ENCODE measurements around the gene CCM2. TPM values are rescaled to one million over a fixed set of nuclear protein-coding genes. Genes with fewer than 3 reads are reported as not detected.

Gene CCM2
- polyA plus RNA-seq, 5 donors = 23.3 to 36.6 (median 28.0) TPM

DNA sequence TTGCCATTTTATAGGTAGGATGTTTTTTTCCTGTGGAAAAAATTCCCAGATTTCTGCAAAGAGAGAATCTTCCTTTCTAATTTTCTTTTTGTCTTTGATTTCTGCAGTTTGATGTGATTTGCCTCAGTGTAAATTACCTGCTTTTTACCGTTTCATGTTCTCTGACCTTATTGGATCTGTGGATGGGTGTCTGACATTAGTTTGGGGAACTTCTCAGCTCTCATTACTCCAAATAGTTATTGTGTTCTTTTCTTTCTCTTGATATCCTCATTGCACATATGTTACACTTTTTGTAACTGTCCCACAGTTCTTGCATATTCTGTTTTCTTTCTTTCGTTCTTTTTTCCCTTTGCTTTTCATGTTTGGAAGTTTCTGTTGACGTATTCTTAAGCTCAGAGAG lies 60.3 kb downstream of the CCM2 start:
- DNase-seq = no peak

DNA sequence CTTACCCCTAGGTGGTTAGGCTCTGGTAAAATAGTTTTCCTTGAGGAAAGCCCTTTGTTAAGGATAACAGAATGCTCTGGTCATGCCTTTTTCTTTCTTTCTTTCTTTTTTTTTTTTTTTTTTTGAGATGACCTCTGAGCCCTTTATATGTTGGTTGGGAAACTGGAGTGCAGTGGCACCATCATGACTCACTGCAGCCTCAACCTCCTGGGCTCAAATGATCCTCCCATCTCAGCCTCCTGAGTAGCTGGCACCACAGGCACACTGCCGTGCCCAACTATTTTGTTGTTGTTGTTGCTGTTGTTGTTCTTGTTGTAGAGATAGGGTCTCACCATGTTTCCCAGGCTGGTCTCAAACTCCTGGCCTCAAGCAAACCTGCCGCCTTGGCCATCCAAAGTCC lies 61.4 kb downstream of the CCM2 start:
- no peak for DNase-seq

DNA sequence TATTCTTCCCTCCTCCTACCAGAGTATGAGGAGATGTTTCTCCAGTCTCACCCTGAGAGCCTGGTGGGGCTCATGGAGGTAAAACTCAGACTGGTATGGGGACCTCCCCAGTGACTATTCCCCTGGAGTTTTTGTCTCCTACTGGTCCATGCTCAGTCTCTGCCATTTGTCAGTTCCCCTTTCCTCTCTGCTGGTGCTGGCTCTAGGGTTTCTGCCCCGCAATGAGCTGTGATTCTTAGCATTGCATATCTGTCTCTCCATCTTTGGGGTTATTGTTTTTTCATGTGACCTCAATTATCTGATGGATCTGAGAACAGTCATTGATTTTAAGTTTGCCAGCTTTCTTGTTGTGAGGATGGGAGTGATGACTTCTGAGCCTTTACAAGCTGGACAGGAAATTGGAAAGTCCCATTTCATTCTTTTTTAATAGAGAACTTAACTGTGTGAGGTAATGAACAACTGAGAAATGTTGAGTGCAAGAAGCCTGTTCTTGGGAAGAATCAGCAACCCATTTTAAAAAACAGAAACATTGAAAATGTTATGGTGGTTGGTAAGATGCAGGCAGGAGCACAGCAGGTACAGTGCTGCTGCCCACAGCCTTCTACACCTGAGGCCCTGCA lies 61.9 kb downstream of the CCM2 start:
- DNase-seq = no peak

DNA sequence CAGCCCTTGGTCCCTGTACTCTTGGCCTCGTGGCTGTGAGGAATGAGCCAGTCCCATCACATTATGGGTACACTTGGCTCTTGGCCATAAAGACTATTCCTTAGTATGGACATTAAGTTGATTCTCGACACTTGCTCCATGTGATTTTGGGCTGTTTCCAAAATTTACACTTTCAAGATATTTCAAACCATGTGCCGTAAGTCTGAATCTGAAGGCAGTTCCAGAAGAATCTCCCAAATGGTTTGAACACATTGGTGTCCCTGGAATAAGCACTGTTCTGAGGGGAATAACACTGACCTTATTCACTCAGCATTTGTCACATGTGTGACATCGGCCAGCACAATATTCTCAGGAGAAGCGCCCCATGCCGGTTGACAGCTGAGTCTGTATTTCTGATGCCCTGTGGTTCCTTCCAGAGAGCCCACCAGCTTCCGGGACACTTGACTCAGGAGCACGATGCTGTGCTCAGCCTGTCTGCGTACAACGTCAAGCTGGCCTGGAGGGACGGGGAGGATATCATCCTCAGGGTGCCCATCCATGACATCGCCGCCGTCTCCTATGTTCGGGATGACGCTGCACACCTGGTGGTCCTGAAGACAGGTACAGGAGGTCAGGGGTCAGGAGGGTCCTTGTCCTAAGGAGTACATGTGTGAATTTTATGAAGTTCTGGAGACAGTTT lies 64.2 kb downstream of the CCM2 start:
- DNase-seq = no peak

DNA sequence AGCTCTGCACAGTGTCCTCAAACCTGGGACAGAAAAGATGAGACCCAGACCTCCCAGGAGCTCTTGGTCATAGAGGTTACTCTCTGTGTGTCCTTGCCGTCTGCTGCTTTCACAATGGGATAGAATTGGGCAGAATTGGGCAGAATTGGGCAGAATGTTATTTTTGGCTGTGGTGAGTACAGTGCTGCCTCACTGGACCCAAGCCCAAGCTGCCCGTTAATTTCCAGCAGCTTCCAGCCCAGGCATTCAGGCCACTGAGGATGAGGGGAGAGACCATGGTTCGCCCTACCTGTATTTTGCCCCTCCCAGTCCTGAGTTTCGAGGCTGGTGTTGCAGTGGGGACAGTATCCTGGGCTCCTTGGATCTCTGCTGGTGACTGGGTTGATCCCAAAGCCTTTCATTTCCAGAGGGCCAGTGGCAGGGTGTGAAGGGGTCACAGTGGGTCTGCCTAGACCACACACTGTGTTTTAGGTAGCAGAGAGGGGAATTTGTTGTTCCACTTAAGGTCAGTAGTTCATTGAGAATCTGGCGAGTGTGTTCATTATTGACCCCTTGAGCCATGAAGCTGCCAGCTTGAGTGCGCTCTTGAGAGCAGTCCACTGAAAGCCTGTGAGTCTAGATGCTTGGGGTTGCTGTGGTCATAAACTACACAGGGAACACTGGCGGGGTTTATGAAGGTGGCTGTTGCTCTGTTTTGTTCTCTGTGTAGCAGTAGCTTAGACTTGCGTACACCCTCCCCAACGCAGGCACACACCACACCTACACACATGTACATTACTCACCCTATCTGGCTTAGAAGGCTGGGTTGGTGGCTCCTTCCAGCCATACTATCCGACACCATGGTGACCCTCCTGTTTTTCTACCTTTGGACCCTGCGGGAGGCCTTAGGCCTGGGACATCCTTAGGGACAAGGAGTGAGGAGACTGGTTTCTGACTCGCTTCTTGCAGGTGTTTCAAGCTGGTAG lies 65.3 kb downstream of the CCM2 start:
- no peak for DNase-seq

DNA sequence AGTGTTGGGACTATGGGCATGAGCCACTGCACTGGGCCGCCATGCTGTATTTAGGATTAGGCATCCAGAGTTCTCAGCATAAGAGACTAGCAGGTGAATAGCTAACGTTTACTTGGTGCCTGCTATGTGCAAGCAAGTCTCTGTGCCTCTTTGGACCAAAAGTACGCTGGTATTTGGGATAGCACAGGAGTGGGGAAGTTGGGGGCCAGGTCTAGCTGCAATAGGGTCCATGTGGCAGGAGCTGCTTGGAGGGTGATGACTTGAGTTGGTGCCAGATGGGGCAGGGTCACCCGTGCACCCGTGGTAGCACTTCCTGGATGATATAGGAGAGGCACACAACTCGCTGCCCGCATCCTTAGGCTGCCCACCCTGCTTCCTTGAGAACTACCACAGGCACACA lies 66.4 kb downstream of the CCM2 start:
- DNase-seq = no peak

DNA sequence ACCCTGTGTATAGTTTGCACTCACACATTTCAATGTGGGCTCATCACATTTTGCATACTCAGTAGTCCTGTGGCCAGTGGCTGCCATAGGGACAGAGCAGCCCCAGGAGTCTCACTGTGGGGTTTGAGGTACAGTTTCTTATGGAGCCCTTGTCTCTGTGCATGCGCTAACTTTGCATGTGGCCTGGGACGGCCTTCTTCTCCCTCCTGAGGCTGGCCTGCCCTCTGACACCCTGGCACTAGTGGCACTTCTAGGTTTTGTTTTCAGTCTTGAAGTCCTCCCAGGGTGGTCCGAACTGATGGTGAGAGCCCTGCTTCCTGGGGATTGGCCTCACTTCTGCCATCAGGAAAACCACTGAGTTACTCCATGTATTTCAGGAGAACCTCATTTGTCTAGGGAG lies 67.6 kb downstream of the CCM2 start:
- no peak for DNase-seq

DNA sequence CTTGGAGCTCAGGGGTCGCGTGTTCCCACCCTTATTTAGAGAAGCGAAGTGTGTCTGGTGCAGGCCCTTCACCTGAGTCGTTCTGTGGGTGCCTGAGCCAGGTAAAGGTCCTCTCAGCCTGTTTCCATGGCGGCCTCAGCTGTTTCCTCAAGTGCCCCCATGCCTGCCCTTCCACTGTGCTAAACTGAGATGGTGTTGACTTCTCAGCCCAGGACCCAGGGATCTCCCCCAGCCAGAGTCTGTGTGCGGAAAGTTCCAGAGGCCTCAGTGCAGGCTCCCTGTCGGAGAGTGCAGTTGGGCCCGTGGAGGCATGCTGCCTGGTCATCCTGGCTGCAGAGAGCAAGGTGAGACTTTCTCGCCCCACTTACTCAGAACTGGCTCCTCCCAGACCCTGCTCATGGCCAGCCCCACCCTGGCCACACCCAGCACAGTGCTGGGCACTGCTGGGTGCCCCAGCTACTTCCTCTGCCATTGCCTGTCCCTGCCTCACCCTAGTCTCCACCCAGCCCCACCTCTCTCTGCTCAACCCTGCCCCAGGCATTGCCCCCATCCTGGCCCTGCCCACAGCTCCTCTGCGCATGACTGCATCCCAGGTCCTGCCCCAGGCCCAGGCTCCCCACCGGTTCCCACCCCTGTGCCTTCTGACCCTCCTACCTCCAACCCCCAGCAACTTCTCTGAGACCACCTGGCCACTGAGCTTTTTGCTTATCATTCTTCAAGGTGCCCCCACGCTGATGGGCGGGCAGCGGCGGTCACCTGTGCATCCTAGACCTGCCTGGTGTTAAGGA lies 68.4 kb downstream of the CCM2 start:
- DNase-seq = no peak

DNA sequence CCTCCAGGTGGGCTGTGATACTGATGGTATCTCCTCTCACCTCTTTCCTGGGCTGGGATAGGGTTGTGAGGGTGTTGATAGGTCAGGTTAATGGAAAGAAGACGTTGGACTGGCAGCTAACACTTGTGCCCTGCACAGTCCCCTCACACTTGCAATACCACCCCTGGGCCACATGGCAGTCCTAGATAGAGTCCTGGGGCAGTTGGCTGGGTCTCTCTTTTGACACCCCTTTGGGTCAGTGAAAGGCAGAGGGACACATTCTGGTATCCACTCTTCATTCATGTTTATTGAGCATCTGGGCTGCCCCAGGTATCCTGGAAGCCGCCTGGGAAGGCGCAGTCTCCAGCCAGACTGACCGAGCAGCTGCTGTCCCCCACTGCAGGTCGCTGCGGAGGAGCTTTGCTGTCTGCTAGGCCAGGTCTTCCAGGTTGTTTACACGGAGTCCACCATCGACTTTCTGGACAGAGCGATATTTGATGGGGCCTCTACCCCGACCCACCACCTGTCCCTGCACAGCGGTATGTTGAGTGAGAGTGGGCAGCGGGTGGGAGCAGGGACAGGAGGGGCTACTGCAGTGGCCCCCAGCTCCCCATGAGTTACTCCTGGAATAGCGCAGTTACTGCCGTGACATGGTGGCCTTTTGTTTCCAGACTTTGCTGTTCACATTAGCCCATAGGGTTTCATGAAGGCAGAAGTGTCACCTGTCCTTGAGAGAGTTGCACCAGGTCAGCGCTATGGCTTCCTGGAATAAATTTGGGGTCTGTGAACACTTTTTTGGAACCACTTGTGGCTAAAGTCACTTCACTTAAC lies 69.6 kb downstream of the CCM2 start:
- DNase-seq = no peak

DNA sequence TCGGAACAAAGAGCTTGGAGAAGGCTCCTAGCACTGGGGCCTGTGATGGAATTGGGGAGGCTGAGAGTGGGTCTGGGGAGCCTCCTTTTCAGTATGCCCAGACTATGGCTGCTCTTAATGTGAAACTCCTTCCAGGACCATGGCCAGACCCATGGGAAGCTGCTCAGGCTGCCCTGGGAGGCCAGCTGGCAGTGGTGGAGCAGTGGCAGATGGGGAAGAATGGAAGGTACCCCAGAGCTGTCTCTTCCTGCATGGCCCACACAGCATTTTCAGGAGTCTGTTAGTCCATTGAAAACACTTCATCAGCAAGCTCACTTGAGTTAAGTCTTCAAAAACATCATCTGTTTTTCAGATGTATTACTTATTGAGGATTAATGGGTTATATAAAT lies 70.2 kb downstream of the CCM2 start:
- no peak for DNase-seq

DNA sequence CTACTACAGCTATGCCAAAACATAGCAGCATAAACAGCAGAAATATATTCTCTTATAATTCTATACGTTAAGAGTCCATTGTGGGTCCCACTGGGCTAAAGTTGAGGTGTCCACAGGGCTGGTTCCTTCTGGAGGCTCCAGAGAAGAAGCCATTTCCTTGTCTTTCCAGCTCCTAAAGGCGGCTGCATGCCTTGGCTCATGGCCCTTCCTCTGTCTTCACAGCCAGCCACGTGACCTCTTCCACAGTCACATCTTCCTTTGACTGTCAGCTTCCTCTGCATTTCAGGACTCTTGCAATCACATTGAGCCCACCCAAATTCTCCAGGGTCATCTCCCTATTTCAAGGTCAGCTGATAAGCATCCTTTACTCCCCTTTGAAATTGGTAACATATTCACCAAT lies 71.5 kb downstream of the CCM2 start:
- DNase-seq = no peak

DNA sequence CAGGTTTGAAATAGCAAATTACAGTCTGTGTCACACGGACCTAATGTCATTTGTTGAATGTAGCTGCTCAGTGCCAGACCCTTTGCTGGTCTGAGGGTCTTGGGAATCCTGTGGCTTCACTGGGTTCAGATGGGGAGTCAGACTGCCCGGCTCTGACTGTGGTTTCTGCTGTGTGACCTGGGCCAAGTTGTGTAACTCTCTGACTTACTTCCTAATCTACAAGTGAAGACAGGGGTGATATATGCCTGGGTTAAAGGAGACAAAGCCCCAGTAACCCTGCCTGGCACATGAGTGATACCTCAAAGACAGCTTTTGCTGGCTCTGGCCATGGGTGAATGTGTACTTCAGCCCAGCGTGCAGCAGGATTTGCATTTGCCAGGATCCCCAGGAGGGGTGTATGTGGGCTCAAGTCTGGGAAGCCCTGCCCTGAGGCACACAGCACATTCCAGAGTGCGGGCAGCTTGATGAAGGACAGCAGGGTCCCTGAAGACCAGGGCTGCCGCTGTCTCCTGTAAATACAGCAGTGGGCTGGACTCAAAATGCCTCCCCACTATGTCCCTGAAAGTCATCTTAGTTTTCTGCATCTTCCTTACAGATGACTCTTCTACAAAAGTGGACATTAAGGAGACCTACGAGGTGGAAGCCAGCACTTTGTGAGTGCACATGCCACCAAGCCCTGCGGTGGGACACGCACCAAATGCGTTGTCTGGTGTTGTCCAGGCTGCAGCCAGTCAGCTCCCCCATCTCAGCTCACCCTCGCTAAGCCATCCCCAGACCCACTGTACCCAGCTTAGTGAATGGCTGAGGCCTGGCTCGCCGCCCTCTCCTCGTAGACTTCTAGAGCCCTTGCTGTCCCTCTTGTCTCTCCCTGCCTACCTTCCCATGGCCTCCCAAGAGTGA lies 72.4 kb downstream of the CCM2 start:
- DNase-seq = no peak

DNA sequence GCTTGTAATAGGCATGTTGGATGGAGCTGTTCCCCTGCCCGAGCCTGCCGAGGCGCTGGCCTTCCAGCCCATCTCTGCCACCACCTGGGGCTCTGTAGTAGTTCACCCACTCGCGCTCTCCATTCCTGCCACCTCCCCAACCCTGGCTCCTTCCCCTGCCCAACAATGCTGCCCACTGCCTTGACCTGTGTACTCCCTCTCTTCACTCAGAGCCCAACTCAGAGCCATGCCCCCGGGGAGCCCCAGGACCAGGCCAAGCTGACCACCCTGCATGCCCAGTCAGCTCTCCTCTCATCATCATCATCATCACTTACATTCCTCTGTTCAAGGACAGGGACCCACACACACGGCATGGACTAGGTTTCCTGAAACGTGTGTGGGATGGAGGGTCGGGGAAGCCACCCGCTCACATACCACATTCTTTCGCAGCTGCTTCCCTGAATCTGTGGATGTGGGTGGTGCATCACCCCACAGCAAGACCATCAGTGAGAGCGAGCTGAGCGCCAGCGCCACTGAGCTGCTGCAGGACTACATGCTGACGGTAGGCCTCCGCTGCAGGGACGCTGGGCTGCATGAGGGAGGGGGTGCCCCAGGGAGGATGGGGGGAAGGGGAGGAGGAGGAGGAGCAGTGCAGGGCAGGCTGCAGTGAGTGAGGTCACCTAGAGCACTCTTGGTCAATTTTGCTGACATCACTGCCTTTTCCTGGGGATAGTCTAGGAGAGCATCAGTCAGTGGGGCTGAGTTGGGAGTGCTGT lies 73.2 kb downstream of the CCM2 start:
- DNase-seq = no peak

DNA sequence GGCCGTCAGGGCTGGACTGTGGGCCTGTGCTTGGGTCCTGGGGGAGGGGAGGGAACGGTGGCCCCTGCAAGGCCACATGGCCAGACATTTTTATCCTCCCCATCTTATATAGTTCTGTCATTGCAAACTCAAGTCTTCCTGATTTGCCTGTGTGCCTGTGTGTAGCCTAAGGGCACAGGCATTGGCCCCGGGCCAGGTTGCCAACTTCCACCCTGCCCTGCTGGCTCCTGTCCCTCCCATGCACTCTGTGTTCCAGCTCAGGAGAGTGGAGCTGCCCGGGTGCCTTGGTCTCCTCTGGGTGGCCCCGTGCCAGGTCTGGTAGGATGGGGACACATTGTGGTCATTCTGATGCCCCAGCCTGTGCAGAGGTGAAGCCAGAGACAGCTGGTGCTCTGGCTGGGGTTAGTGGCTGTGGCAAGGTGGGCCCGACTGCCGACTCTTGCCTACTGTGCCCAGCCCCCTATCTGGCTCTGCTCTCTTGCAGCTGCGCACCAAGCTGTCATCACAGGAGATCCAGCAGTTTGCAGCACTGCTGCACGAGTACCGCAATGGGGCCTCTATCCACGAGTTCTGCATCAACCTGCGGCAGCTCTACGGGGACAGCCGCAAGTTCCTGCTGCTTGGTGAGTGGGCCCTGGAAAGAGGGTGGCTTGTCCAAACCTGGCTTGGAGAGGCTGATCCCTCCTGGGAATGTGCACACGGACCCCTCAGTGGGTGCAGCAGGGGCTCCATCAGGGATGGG lies 74.0 kb downstream of the CCM2 start:
- DNase-seq = no peak

DNA sequence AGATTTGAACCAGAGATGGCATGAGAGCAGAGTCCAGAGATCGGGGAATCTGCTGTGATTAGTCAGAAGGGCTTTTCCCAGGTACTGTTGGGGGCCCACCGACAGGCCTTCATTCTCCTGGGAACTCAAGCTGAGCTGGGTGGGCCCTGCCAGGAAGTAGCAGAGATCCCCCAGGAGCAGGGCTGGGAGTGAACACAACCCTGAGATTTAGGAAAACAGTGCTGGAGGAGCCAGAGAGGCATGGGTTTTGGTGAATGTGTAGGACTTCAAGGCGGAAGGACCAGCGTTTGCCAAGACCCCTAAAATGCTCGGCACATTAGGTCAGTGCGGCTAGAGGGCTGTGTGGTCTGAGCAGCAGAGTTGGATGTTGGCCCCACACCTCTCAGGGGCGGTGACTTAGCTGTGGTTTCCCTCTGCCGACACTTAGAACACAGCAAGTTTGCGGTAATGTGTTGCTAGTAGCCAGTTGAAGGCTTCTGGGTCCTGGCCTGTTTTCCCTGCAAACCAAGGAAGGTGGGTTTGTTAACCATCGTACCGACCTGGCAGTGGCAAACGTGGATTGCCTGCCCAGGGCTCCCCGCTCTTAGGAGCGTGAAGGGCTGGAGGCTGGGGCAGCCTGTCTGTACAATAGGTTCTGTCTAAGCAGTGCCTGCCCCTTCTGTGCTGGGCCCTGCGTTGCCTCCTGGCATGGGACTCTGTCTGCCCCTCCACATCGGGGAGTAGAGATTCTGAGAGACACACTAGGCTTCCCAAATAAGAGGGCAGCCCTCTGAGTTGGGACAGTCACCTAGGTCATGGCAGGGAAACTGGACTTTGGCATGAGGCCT lies 74.7 kb downstream of the CCM2 start:
- no peak for DNase-seq

DNA sequence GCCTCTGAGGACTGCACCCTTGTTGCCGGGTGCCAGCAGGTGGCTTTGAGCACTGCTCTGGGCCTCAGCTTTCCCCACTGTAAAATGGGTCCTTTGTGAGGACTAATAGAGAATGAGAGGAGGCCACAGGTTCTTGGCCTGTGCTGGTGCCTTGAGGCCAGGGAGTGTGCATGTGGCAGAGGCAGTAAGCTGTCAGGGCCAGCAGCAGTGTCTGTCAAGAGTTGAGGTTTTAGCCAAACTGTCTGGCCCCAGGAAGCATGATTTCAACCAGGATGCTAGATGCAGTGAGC lies 75.3 kb downstream of the CCM2 start:
- DNase-seq = no peak

DNA sequence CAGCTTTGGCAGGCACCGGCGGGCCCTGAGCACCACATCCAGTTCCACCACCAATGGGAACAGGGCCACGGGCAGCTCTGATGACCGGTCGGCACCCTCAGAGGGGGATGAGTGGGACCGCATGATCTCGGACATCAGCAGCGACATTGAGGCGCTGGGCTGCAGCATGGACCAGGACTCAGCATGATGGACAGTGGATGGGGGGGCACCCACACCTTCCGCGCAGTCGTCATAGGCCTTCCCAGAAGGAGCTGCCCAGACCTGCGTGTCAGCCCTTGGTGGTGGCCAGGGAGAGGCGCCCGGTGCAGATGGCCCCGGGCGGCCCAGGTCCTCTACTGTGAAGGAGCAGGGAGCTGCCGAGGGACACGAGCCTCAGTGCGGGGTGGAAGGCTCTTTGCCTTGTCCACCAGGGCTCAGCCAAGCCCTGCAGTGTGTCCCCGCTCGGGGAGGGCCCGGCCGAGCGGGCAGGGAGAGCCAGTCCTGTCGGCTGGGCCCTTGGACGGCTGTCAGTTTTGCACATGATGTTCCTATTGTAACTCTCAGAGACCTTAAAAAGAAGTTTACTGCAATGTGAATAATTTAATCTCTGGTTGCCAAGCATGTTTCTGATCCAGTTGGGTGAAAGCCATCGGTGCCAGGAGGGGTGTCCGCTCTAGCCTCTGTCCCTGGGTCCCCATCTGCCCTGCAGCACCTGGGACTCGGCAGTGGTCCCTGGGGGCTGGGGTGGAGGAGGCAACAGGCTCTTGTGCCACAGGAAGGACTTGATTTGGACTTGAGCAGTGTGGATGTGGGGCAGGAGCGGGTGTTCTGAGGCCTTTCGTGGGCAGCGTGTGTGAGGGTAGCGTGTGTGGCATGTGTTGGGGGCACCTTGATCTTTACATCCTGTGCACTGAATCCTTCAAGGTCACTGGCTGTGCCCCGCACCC lies 76.1 kb downstream of the CCM2 start:
- no peak for DNase-seq

All from right lung (tissue), 5 donors.